Raji (cell line): ENCODE results near the gene SDHD.

Source experiments
- POLR2A ChIP-seq: IDR thresholded peaks from 2 replicates; pipeline ENCODE4 v1.6.1; 2011; ENCODE audit warnings: low read depth, low read length, control low read depth; ENCODE audit not compliant: insufficient read depth

Gene SDHD

DNA sequence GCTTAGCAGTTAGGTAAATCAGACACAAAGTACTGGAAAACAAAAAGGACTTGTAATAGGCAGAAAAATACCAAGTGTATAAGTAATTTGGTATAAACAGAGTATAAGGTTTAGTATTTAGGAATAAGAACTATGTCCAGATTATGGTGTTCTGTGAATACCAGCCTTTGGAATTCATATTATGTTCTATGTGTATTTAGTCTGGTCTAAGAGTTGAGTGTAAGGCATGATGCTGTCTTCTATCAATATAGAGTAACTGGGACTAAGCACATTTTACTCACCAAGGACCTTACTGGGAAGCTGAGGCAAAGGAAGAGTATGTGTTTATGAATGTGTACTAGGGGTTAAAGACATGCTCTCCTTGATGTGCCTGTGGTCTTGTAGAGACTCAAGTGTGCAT is 9.5 kb downstream of the SDHD start:
- no peak for TF ChIP-seq POLR2A

DNA sequence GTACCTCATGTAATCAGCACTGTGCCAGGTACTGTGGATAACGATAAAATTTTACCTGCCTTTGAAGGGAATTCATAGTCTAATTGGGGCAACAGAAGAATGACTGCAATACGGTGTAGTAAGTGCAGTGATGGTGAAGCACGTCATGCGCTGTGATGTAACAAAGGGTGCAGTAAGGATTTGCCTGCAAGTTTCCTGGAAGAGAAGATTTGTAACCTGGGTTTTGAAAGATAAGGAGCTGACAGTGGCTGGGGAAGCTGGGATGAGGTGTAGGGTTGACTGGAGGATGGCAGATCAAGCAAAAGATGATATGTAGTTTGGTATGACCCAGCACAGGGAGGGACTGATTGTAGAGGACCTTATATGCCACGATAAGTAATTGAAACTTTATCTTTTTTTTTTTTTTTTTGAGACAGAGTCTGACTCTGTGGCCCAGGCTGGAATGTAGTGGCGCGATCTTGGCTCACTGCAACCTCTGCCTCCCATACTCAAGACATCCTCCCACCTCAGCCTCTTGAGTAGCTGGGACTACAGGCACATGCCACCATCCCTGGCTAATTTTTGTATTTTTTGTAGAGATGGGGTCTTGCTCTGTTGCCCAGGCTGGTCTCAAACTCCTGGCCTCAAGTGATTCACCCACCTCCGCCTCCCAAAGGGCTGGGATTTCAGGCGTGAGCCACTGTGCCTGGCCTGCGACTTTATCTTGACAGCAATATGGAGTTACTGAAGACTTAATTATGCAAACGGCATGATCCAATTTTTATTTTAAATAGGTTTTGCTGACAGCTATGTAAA is 11.3 kb downstream of the SDHD start:
- TF ChIP-seq POLR2A, result no peak

DNA sequence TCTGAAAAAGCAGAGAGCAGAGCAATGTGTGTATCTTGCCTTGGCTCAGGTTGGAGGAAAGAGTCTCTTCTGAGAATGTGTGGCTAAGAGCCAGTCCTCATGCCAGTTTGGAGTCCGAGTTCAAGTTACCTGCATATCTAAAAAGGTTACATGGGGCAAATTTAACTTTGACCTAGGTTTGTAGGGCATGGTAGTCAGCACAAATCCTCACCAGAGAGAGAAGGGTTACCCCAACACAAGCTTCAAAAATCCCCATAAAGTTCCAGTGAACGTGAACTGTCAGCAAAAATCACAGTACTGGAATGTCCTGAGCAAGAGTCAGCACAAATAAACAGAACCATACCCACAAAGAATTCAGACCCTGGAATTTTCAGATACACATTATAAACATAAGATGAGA is 13.8 kb downstream of the SDHD start:
- no peak for TF ChIP-seq POLR2A

DNA sequence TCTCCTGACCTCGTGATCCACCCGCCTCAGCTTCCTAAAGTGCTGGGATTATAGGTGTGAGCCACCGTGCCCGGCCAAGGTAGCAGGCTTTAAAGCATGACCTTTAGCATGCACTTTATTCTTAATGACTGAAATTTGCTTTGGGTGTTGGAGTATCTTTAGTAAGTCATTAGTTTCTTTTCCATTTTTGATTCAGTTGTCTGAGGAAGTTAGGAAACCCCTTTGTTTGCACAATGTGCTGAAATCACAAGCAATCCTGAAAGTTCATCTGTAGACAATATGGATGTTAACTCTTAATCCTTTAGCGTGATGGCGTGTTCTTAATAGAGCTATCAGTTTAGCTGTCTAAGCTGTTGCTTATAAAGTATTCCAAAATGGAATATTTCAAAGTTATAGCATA is 16.8 kb downstream of the SDHD start:
- no peak for TF ChIP-seq POLR2A

DNA sequence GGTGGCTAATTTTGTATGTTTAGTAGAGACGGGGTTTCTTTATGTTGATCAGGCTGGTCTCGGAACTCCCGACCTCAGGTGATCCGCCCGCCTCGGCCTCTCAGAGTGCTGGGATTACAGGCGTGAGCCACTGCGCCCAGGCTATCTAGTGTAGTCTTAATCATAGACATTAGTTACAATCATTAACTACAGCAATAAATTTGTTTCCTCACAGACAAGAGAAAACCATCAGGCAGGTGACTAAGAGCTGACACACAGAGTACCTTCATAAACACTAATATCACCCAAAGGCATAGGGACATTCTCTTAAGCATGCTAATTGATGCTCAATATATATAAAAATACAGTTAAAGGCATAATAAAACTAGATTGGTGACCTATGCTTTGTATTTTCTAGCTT is 19.4 kb downstream of the SDHD start:
- TF ChIP-seq POLR2A, result no peak

DNA sequence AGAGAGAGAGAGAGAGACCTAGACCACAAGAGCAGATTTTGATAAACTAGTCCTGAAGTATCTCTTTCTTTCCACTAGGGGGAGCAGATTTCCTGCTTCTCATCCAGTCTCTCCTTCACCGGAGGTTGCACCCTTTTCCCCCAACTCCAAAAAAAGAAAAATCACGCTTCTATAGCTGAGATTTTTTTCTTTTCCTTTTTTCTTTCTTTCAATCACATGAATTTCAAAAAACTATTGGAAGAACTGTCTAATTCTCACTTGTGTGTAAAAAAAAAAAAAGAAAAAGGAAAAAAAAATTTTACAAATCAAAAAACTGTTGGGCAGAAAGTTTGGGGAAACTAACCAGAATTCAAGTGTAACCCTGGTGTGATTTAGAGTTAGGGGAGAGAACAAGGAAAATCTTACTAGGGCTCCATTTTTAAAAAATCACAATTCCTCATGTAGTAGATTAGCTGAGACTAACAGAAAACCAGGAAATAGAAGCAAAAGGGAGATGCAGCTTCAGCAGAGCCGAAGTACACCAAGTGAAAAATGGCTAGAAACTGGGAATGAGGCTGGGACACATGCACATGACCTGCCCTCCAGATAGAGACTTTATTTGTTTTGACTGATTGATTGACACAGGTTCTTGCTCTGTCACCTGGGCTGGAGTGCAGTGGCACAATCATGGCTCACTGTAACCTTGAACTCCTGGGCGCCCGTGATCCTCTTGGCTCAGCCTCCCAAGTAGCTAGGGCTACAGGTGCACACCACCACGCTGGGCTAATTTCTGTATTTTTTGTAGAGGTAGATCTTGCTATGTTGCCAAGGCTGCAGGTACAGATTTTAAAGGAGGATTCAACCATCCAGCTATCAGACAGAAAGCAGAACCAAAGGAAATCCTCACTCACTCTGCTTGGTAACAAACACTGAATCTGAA is 27.1 kb downstream of the SDHD start:
- no peak for TF ChIP-seq POLR2A

DNA sequence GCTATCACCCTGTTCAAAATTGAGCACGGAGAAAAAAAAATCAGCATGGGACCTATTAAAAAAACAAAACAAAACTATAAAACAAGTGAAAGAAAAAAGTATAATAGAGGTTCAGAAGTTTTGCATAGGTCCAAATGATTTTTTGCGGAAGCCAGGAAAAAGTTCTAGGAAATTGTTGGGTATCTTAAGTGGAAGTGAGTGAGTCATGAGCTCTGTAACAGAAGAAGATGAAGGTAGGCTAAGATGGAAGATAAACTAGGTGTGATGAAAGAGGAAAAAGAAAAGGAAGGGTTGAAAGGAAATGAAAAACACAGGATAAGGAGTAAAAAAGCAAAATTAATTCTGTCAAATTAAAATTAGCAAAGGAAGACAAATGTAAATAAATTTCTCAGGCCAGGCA is 27.8 kb downstream of the SDHD start:
- no peak for TF ChIP-seq POLR2A

DNA sequence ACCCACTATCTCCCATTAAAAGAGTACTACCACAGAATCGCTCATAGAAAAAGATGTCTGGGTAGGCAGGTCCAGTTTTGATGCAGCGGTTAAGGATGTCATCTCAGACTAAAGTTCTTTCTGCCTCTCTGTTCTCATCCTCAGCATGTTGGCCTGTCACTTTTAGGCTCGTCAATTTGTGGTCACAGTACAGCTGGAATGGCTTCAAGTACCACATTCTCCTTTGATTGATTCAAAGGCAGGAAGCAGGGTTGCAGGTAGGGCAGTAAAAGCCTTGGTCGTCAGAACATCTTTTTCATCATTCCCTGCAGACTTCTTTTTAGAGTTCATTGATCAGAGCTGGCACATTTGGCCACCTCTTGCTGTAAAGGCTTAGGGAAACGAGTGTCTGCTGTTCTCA is 28.7 kb downstream of the SDHD start:
- no peak for TF ChIP-seq POLR2A

DNA sequence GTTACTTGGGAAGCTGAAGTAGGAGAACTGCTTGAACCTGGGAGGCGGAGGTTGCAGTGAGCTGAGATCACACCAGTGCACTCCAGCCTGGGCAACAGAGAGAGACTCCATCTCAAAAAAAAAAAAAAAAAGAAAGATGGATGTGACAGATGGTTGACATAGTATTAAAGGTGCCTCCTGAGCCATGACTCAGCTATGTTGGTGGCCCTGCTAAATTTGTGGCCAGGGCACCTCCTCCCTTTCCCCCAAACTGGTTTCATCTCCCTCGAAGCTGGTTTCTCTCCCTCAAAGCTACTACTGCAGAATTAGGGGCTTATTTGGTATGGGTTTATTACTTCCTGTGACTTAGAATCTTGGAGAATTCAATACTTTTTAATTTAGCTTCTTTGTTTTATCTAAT is 31.5 kb downstream of the SDHD start:
- TF ChIP-seq POLR2A, result no peak

DNA sequence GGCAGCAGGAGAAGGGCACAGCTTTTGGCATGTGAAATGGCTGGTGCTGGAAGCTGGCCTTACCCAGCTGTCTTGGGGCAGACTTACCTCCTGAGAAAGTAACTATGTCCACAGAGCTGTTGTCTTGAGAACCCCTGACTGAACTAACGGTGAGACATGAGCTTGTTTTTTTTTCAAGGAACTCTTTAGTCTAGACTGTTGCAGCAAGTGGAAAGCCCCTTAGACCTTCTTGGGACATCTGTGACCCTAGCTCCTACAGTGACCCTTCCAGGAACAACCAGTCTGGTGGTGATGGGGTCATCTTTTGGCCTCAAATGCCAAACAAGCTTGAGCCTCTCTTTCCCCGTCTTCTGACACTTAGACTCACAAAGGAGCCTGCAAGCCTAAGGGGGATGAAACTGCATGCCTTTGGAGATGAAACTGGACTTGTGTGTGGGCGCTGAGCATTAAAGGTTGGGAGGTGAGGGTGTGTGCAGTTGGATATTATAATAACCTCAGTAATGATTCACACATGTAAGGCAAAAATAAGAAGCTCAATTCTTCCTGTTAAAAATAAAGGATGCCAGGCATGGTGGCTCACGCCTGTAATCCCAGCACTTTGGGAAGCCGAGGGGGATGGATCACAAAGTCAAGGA is 35.4 kb downstream of the SDHD start:
- TF ChIP-seq POLR2A, result no peak

DNA sequence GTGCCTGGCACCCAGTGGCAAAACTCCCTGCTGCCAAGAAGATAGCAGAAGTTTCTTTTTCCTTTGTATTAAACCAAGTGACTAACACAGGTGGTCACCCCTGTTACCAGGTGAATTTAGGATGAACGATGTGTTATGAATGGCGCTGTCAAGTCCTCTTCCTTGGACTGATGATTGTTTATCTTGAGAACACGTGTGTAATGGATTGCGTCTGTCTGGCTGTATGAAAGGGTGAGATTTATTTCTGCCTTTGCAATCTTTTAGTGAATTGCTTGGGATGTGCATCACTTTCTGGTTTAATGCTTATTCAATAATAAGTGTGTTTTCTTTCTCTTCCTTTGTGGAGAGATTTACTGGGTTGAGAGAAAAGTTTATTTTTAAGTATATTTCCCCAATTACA is 36.5 kb downstream of the SDHD start:
- no peak for TF ChIP-seq POLR2A

DNA sequence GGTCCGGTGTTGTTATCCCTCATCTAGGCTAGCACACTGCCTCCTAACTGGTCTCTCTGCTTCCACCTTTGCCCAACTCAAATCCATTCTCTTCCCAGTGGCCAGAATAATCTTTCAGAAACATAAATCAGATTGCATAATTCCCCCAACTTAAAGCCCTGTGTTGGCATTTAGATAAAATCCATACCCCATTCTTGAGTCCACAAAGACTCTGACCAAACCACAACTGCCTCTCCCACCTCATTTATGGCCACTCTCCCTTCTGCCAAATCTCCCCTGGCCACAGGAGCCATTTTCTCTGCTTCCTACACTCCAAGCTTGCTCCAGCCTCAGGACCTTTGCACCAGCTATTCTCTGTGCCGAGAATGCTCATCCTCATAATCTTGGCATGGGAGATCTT is 40.4 kb downstream of the SDHD start:
- no peak for TF ChIP-seq POLR2A

DNA sequence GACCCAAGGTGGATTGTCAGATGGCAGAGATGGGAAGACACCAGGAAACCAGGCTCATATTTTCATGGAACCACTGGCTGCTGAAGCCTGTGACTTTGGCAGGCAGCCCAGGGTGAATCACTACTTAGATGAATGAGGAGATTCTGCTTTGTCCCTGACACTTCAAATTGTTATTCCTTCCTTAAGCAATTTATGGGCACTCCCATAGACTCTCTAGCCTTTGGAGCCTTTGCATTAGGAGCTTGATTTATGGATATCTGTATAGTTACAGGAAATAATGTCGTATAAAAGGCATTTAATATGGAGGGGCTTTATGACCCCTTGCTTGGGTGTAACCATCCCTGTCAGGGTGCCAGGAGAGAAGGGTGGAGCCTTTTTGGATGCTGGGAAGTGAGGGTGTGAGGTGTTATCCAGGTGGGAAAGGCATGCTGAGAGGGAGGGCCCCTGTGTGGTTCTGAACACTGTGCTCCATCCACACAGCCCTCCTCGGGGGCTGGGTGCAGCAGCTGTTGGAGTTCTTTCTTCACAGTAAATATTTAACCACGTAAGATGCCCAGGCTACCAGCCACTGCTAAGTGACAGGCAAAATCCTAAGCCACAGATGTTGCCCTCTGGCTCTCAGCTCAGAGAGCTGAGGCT is 41.9 kb downstream of the SDHD start:
- TF ChIP-seq POLR2A, result no peak

DNA sequence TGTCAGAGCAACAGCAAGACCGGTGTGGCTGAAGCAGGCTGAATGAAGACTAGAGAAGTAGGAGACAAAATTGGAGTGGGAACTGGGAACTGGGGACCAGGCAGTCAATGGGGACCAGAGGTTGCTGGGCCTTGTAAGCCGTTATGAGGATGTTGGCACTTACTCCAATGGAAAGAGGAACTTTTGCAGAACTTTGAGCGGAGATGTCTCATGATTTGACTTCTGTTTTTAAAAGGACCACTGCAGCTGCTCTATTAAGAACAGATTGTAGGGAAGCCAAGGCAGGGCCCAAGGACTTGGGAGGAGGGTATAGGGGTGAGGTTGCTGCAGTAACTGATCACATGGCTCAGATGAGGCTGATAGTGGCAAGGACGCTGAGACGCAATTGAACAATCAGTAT is 43.0 kb downstream of the SDHD start:
- TF ChIP-seq POLR2A, result no peak

DNA sequence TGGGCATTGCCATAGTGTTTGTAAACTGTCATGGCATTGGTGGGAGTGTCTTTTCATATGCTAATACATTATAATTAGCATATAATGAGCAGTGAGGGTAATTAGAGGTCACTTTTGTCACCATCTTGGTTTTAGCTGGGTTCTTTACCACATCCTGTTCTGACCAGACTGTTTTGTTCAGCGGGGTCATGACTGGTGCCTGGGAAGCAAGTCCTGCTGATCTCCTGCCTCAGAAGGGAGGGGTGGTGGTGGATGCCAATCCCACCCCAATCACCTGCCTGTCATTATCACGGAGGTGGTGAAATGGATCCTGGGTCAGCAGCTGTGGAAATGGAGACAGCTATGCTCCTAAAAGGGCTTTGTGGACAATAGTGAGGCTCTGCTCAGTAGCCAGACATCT is 46.1 kb downstream of the SDHD start:
- no peak for TF ChIP-seq POLR2A
